H54 (cell line): ENCODE measurements around the gene XRRA1.
"Not testable (repeated sequence)": the region's sequence is repeated elsewhere in the genome, so short reads cannot be mapped to it uniquely, and the experiment has no call there.

ENCODE experiments used
- DNase-seq: peaks from one replicate; pipeline ENCODE4 v3.0.0; 2011; ENCODE audit warnings: low spot score, mixed read lengths; ENCODE audit not compliant: insufficient read length
- FAIRE-seq: peaks from 3 replicates; lab custom pipeline; 2011; peaks lifted over from hg19 to GRCh38; lab: Jason Lieb, UNC
- POLR2A ChIP-seq: IDR thresholded peaks from 2 replicates; pipeline ENCODE4 v1.6.1; 2011; ENCODE audit warnings: low read depth, mild to moderate bottlenecking, low read length

XRRA1 gene

GRCh38 chr11:74896311-74896710, 52.6 kb downstream of the XRRA1 start:
- no peak for TF ChIP-seq POLR2A
- FAIRE-seq = no peak
- DNase-seq = no peak

GRCh38 chr11:74895340-74896116, 53.4 kb downstream of the XRRA1 start:
- FAIRE-seq (no peak), DNase-seq (no peak)
- no peak for TF ChIP-seq POLR2A

GRCh38 chr11:74893015-74893414, 55.9 kb downstream of the XRRA1 start:
- DNase-seq, FAIRE-seq: not testable (repeated sequence)

- no peak for DNase-seq
- TF ChIP-seq POLR2A = no peak
- FAIRE-seq = no peak
Observed at GRCh38 chr11:74877132-74877531, 71.8 kb downstream of the XRRA1 start.

- no peak for DNase-seq
- no peak for TF ChIP-seq POLR2A
- FAIRE-seq = no peak
Observed at GRCh38 chr11:74871037-74871436, 77.9 kb downstream of the XRRA1 start.

GRCh38 chr11:74870485-74870884, 78.4 kb downstream of the XRRA1 start:
- TF ChIP-seq POLR2A = no peak
- DNase-seq (peak; percentile 30), FAIRE-seq (no peak)

- FAIRE-seq (no peak), DNase-seq (no peak)
- TF ChIP-seq POLR2A = no peak
Observed at GRCh38 chr11:74866557-74866956, 82.3 kb downstream of the XRRA1 start.

GRCh38 chr11:74863410-74863809, 85.5 kb downstream of the XRRA1 start:
- DNase-seq (no peak), FAIRE-seq (no peak)
- TF ChIP-seq POLR2A = no peak

- TF ChIP-seq POLR2A = no peak
- no peak for FAIRE-seq
- DNase-seq = no peak
Observed at GRCh38 chr11:74860743-74861142, 88.1 kb downstream of the XRRA1 start.

- no peak for TF ChIP-seq POLR2A
- FAIRE-seq = no peak
- DNase-seq = no peak
Observed at GRCh38 chr11:74853223-74853622, 95.7 kb downstream of the XRRA1 start.

GRCh38 chr11:74849525-74850391, 99.1 kb downstream of the XRRA1 start:
- FAIRE-seq = no peak
- no peak for TF ChIP-seq POLR2A
- DNase-seq = peak; percentile 45

- FAIRE-seq (no peak), DNase-seq (no peak)
- TF ChIP-seq POLR2A = no peak
Observed at GRCh38 chr11:74847895-74848294, 101.0 kb downstream of the XRRA1 start.

- no peak for TF ChIP-seq POLR2A
- FAIRE-seq = no peak
- DNase-seq = no peak
Observed at GRCh38 chr11:74847395-74847794, 101.5 kb downstream of the XRRA1 start.

- no peak for TF ChIP-seq POLR2A
- FAIRE-seq (no peak), DNase-seq (no peak)
Observed at GRCh38 chr11:74846770-74847169, 102.1 kb downstream of the XRRA1 start.
